ENCODE measurements around the gene DOC2A.
"Not testable (repeated sequence)": the region's sequence is repeated elsewhere in the genome, so short reads cannot be mapped to it uniquely, and the experiment has no call there.

The DOC2A gene

DNA sequence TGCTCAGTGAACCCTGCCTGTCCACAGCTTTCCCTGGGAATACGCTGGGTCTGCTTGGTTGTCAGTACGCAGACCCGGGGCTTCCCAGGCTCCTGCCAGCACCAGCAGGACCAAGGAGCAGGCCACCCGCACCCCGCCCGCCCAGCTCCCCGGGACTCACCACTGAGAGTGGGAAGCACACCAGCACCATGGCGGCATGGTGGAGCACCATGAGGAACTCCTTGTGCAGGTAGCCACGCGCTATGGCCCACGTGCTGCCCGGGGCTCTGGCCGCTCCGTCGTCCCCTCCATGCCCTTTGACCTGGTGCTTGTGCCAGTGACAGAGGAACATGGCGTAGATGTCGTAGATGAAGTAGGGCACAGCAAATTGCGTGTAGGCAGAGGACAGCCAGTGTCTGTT lies 15.6 kb upstream of the DOC2A start:
- no peak for DNase-seq

DNA sequence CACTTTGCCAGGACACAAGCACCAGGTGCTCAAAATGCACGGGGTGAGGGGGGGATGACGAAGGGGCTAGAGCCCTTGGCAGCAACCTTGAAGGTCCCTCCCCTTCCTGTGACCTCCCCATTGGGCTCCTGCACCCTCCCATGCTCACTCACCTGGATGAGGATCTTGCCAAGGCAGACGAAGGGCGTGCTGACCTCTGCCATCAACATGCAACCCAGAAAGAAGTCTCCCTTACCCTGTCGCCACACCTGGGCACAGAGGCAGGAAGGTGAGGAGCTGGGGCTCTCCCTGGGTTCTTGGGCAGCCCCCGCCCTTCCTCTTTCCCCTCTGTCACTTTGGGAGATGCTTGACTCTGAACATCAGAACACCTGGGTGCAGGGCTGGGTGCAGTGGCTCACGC lies 14.7 kb upstream of the DOC2A start:
- no peak for DNase-seq

DNA sequence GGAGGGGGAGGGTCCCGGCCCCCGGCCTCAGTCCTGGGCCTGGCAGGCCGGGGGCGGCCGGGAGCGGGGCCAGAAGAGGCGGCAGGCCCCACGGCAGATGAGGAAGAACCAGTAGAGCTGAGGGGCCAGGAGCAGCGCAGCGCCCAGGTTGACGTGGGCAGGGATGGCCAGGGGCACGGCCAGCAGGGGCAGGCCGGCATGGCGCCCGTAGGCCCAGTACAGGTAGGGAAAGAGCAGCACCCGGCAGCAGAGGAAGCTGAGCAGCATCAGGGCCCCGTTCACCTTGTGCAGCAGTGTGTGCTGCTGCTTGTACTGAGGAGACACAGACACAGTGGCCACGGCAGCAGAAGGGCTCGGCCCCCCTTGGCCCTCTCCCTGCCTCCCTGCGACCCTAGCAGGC lies 14.3 kb upstream of the DOC2A start:
- no peak for DNase-seq

DNA sequence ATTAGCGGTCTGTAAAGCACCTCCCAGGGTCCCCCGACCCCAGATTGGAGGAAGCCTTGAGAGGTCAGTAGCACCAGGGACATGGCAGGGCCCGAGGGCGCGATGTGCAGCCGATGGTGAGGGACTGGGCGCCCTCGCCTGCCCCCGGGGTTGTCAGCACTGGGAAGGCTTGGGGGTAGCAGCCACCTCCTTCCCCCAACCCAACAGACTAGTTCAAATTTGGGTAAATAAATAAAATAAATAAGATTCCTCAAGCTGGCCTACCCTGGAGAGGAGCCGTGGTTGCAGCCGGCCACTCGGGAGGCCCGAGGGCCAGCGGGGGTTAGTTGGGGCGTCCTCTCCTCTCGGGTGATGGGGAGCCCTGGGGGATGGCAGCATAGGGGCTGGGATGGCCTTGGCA lies 13.6 kb upstream of the DOC2A start:
- DNase-seq = no peak

DNA sequence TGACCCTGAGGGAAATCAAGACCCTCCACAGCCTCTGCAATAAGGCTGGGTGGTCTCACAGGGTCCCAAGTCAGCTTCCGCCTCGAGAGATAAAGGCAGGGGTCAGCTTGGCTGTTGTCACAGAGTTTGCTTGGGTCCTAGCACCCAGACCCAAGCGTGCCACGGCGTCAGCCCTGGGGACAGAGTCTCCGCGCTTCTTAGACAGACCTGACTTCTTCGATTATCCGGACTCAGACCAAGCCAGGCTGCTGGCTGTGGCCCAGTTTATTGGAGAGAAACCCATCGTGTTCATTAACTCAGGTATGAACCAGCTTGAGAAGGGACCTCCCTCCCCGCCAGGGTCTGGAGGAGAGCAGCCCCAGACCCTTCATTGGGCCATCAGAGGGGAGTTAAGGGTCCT lies 12.8 kb upstream of the DOC2A start:
- no peak for DNase-seq

DNA sequence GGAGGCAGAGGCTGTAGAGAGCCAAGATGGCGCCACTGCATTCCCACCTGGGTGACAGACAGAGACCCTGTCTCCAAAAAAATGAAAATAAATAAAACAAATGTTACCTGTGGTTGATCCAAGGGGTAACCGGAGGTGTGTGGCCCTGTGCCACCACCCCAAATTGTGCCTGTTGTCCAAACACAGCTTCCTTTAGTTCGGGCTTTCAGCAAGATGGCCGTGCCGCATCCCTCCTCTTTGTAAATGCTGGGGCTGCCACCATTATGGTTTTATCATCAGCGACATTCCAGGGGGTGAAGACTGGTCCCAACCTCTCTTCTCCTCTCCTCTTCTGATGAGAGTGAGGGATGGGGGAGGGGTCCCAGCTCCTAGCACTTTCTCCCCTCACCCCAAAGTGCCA lies 12.1 kb upstream of the DOC2A start, which contains the start of gene C16orf92:
C16orf92 (plus strand) TSS at position 312 of the 400 bp plus-strand sequence. CDS start 143 bp downstream, outside the sequence.
- no peak for DNase-seq

DNA sequence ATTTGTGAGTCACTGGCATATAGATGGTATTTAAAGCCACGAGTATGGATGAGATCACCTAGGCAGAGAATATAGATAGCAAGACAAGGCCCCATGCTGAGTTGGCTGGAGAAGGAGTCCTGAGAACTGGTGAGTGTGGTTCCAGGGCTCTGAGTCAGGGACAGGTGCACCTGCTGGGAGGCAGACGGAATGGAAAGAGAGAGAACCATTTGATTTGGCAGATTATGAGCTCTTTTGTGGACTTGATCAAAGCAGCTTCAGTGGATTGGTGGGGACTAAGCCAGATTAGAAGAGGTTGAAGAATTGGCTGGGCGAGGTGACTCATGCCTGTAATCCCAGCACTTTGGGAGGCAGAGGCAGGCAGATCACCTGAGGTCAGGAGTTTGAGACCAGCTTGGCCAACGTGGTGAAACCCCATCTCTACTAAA lies 7.9 kb upstream of the DOC2A start:
- DNase-seq = no peak

DNA sequence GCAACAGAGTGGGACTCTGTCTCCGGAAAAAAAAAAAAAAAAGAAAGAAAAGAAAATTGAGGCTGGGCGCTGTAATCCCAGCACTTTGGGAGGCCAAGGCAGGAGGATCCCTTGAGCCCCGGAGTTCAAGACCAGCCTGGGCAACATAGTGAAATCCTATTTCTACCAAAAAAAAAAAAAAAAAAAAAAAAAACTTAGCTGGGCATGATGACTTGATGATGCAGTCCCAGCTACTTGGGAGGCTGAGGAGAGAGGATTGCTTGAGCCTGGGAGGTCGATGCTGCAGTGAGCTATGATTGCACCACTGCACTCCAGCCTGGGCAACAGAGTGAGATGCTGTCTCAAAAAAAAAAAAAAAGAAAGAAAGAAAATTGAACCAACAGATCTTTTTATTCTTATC lies 7.1 kb upstream of the DOC2A start:
- not testable (repeated sequence) for DNase-seq

DNA sequence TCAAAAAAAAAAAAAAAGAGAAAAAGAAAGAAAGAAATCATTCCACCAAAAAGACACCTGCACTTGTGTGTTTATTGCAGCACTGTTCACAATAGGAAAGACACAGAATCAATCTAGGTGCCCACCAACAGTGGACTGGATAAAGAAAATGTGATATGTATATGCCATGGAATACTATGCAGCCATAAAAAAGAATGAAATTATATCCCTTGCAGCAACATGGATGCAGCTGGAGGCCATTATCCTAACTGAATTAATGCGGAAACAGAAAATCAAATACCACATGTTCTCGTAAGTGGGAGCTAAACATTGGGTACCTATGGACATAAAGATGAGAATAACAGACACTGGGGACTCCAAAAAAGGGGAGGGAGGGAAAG lies 6.4 kb upstream of the DOC2A start:
- DNase-seq = no peak

DNA sequence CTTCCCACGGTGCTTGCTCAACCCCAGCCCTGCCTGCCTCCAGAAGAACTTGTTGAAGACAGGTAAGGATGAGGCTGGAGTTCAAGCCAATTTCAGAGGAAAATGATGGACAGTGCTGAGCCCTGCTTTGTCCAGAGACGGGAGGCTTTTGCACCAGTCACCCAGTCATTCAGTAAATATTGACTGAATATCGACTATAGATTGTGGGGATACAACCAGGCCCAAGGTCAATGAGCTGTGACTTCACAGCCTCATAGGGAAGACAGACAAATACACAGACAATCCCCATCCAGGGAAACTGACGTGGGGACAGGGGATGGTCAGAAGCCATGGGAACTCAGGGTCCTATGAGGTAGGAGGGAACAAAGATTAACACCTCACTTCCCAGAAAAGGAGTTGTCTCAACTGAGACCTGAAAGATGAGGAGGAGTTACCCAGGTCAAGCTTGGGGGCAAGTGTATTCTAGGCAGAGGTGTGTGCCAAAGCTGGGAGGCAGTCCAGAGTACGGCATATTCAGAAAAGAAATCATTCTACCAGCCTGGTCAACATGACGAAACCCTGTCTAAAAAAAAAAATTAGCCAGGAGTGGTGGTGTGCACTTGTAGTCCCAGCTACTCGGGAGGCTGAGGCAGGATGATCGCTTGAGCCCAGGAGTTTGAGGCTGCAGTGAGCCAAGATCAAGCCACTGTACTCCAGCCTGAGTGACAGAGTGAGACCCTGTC lies 5.9 kb upstream of the DOC2A start:
- DNase-seq = no peak

DNA sequence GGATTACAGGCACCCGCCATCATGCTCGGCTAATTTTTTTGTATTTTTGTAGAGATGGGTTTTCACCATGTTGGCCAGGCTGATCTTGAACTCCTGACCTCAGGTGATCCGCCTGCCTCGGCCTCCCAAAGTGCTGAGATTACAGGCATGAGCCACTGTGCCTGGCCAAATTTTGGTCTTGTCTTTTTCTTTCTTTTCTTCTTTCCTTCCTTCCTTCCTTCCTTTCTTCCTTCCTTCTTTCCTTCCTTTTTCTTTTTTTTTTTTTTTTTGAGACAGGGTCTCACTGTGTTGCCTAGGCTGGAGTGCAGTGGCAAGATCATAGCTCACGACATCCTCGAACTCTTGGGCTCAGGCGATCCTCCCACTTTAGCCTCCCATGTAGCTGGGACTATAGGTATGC lies 4.6 kb upstream of the DOC2A start:
- not testable (repeated sequence) for DNase-seq

DNA sequence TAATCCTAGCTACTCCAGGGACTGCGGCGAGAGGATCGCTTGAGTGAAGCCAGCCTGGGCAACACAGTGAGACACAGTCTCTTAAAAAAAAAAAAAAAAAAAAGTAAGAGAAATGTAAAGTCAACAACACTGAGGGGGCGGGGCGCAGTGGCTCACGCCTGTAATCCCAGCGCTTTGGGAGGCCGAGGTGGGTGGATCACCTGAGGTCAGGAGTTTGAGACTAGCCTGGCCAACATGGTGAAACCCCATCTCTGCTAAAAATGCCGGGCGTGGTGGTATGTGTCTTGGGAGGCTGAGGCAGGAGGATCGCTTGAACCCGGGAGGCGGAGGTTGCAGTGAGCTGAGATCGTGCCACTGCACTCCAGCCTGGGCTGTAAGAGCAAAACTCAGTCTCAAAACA lies 1.8 kb upstream of the DOC2A start:
- DNase-seq = not testable (repeated sequence)

DNA sequence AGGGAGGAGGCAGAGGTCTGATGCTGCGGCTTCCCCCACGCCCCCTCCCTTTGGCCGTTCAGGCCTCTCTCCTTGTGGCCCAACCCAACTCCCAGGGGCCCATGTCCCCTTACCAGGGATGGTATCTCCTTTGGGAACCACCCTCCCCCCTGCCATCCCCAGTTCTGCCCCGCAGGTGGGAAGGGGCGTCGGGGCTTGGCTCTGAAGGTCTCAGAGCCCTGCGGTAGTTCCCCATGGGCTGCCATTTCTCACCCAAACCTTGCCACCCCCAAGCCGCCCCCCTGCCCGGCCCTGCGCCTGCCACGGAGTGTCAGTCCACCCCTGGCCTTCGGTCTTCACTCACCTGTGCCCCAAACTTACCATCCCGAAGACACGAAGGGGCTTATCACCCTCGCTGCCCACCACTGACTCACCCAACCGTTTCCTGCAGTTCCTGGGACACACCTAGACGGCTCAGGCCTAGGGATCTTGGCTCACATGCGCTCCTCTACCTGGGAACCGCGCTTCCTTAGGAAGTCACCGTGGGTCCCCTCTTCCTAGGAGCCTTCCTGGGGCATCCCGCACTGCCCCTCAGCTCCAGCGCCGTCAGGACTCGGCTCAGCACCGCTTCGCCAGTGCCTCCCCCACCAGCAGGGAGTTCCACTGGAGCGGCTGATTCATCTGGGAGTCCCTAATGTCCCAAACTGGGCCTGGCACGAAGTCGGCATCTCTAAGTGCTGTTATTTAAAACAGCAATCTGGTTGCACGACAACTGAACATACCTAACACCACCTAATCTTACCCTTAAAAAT lies 1.1 kb upstream of the DOC2A start:
- DNase-seq = no peak

DNA sequence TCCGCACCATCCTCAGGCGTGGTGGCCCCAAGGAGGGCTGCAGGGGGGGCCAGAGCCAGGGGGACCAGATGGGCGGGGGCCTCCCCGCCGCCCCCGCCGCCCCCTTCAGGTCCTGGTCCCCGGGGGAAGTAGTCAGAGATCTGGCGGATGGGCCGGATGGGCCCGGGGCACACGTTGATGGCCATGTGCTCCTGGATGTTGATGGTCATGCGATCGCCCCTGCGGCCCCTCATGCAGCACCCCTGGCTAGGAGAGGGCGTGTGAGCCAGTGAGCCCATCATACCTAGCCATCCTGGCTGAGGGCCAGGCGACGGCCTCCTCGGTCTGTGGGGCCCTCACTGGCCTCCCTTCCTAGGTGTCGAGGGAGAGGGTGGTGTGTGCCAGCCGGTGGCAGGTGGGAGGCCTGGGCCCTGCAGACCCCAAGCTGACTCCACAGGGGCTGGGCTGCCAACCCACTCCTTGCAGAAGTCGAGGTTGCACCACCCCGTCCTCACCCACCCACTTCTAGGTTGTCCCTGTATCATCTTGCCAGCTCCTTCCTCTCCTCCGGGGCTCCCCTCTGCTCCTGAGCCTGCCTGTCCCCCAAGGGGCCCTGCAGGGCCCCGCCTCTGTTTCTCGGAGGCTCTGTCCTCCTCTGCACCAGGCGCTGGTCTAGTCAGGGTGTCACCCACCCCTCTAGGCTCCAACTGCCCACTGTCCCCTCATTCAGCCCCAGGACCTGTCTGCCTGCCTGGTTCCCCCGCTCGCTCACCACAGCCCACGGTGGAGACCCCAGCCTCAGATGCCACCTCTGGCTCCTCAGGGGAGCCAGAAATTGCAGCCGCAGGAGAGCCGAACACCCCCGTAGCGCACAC lies 610 bp downstream of the DOC2A start:
- DNase-seq = no peak

DNA sequence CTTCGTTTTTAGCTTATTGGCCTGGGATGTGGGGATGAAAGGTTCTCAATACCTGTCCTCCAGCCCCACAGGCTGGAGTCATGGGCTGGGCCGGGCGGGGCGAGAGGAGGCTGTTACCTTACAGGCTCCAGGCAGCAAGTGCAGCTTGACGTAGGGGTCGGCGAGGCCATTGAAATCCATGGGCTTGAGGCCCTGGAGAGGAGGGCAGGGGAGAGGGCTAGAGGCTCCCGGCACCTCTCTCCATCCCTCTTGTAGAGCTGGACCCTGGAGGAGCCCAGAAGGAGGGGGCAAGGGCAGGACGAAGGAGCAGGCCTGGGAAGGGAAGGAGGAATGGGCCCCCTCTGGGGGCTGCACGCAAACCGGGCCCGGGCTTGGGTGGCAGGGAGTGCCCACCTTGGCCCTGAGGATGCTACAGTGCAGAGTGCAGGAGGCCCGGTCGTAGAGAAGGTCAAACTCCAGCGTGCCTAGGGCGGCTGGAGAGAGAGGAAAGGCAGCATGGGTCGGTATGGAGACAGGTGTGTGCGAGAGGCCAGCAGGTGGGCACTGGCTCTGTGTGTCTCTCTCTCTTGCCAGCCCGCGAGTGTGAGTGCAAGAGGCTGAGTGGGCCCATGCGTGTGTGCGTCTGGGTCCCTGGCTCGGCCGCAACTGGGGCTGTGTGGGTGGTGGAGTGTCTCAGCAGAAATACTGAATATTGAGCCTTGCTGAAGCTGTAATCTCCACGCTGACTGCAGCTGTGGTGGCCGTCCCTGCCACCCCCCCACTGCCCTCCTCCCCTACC lies 1.6 kb downstream of the DOC2A start:
- no peak for DNase-seq

DNA sequence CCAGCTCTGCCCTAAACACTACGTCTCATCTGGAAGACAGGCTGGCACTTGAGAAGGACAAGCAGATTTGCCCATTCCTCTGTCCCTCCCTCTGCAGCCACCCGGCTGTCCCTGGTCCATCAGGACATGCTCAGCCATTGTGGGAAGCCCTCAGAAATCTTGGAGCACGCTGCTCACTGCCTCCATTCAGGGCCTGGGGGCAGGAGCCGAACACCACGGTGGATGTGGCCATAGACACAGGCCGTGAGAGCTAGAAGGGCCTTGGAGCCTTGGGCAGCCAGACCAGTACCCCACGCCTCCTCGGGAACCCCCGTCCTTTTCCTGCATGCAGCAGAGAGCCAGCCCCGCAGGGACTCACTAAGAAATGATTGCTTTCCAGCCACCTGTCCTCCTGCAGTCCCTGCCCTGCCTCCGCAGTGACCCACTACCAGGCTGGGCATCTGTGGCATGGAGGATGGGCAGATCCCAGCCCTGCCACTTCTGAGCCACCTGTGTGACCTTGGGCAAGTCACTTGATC lies 3.4 kb downstream of the DOC2A start:
- no peak for DNase-seq

DNA sequence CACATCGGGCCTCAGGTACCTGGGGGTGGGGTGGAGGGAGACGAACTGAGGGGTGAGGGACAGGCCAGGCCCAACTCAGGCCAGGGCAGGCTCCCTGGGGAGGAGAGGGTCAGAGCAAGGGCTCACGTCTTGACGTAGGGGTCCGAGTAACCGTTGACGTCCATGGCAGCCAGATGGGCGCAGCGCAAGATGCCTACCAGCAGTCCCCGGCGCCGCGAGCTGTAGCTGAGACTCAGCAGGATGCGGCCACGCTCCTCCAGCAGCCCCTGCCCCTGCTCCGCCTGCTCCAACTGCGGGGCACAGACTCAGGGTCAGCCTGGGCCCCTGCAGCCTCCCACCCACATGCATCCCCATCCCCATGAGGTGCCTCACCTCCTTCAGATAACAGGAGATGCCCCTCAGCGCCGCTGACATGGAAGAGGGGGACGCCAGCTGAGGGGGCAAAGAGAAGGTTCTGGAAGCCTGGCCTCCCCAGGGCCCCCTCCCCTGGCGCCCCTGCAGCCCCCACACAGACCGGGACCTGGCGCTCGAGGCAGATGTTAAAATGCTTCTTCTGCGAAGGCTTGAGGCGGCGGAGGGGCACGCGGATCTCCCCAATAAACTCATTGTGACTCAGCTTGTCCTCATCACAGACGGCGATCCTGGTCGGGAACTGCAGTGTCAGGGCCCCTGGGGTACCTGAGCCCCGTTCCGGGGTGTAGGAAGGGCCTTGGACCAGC lies 4.0 kb downstream of the DOC2A start:
- no peak for DNase-seq

DNA sequence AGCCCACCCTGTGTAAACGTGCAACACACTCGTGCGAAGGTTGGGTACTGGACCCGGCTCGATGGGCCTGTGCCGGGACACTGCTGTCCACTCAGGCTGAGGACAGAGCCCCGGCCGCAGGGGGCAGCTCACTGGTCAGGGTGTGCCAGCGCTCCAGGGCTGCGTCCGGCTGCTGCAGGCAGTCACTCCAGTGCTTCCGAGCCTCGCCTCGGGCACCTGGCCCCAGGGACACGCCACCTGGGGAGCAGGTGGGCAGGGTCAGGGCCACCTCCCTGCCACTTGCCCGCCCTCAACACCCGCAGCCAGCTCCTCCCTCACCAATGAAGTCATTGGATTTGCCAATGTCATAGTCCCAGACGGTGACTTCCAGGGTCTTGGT lies 4.7 kb downstream of the DOC2A start:
- no peak for DNase-seq

DNA sequence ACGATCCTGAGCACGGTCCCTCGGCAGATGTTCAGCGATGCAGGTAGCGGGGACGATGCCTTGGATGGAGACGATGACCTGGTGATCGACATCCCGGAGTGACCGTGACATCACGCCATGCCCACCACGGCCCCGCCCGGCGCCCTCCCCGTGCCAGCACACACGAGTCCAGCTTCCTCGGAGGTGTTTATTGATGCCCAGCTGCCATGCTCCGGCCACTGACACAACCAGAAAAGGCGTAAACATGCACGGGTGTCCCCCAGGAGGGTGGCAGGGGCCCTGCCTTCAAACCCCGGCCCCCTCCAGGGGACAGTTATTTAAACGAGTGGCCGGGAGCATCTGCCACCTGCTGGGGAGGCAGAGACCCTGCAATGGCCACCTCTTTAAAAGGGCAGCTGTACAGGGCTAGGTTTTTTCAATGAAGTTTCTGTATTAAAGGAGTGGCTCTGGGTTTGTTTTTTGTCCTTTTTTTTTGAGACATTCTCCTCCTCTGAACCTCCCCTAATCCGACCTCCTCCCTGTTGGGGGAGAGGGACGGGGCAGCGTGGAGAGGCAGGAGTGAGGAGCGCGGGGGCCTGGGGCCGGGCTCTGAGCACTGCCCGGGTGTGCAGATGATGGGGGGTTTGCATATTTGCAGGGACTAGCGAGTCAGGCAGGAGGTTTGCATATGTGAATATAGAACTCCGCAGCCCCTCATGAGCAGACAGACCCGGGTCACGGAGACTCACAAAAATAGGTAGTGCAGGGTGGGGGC lies 5.3 kb downstream of the DOC2A start:
- peak; percentile 52 for DNase-seq

DNA sequence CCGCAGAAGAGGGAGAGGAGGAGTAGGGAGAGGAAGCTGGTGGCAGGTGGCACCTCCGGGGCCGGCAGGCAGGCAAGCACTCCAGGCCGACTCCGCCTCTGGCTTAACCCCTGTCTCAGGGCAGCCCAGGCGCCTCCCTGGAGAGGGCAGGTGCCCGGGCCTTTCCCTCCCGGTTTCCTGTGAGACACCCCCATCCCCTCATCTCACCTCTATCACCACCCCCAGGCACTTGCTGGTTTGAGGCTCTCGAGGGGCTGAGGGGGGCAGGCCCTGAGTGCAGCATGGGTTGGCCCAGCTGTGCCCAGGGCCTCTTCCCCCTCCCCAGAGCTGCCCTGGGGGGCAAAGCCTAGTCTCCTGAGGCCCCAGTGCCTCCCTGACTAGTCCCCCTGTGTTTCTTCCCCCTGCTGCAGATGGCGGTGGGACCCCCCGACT lies 6.0 kb downstream of the DOC2A start:
- no peak for DNase-seq

DNA sequence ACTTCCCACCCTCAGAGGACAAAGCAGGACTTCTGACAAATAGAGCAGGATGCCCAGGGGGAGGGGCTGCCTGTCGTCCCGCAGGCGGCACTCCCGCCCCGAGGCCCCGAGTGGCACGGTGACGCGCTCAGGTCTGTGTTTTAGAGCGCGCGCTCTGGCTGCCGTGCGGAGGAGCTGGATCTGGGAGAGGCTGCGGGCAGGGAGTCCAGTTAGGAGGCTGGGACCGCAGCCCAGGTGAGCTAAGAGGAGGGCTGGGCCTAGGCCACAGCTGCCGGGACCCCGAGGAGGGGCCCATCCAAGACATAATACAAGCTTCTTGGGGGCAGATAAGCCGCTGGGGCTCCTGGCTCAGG lies 6.4 kb downstream of the DOC2A start:
- DNase-seq = no peak
